ENCODE data around the gene TCIRG1.

The TCIRG1 gene

DNA sequence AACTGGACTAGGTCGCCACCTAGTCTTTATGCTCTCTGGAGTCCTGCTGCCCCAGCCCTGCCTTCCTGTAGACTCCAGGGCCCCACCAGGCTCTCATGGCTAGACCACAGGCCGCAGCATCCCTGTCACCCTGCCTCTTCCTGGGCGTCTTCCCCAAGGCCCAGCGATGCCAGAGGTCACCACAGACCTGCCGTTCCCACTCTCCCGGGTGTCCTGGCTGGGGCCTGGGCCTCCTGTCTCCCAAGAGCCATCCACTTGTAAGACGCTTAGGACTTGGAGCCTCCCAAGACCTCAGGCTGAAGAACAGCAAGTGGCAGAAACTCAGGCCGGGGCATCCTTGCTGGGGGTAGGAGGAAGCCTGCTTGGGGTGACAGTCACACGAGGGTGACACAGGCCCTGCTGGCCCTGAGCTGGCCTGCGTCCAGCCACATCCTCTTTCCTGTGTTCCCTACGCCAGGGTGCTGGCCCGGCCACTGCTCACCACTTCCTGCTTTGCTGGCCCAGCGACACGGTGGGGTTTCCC lies 2.0 kb upstream of the TCIRG1 start:
- peak; percentile 31 for DNase-seq (ENCODE audit: low spot score)

DNA sequence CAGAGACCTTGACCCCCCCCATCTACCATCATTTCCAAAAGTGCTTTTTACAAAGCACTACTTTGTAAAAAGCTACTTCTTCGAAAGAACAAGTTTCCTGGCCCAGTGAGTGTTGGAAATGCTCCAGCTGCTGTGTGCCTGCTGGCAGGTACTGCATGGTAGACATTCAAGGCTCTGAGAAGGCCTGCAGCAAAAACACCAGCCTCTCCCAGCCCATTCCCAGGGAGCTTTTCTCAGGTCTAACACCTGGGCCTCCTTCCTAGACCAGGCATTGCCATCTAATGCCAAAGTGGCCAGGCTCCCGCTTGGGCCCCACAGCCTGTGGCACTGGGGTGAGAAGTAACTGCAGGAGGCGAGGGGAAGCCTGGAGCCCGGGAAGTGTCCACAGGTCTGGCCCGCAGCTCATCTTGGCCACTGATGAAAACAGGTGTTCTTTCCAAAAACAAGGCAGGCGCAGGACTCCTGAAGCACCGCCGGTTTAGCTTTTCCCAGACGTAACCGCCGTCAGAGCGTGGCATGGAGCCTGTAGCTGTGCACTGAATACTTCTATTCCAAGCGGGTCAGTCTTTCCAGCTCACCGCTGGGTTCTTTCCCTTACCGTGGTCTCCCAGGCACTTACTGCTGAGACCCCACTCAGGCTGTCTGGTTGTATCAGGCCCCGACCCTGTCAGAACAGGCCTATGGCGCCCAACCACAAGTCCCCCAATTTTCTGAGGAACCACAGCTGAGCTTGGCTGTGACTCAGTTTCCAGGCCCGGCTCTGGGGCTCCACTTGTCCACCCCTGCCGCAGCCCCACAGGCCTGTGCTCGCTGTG lies 1.2 kb upstream of the TCIRG1 start:
- DNase-seq (ENCODE audit: low spot score), result no peak

DNA sequence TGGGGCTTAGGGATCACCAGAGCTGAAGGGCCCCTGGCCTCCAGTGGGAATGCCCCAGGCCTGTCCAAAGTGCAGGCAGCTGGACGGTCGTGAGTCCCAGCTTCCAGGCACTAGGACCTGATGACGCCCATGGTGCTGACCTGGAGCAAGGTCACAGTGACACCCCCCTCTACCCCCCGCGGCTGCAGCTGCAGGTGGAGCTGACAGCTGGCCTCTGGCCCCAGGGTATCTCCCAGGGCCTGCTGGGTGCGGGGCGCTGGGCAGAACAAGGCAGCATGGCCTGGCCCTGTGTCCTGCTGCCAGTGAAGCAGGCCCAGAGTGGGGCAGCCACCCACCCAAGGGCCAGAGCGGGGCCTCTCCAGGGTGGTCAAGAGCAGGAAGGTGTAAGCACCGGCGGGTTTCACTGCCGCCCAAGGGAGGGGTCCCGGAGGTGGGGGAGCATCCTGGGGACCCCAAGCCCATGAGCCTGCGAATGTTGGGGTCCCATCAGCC lies 553 bp upstream of the TCIRG1 start:
- no peak for DNase-seq (ENCODE audit: low spot score)

DNA sequence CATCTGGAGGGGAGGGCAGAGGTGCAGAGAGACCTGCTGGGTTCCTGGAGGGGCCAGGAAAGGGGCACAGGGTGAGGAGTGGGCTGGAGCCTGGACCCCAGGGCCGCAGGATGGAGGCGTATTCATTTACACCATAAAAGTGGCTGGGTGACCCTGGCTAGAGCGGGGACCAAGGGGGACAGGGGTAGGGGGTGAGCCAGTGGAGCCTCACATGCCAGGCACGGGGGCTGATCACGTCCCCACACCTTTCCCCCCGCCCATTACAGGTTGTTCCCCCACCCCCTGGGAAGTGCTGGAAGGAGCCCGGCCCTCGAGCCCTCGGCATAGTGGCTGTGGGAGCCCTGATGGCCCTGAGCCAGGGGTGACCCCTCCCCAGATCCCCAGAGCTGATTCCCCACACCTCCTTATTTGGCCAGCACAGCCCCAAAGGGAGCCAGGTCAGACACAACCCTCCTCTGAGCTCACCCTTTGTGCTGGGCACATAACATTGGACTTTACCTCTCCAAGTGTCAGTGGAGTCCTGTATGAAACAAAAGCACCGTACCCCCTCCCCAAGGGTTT lies 781 bp downstream of the TCIRG1 start:
- no peak for DNase-seq (ENCODE audit: low spot score)

DNA sequence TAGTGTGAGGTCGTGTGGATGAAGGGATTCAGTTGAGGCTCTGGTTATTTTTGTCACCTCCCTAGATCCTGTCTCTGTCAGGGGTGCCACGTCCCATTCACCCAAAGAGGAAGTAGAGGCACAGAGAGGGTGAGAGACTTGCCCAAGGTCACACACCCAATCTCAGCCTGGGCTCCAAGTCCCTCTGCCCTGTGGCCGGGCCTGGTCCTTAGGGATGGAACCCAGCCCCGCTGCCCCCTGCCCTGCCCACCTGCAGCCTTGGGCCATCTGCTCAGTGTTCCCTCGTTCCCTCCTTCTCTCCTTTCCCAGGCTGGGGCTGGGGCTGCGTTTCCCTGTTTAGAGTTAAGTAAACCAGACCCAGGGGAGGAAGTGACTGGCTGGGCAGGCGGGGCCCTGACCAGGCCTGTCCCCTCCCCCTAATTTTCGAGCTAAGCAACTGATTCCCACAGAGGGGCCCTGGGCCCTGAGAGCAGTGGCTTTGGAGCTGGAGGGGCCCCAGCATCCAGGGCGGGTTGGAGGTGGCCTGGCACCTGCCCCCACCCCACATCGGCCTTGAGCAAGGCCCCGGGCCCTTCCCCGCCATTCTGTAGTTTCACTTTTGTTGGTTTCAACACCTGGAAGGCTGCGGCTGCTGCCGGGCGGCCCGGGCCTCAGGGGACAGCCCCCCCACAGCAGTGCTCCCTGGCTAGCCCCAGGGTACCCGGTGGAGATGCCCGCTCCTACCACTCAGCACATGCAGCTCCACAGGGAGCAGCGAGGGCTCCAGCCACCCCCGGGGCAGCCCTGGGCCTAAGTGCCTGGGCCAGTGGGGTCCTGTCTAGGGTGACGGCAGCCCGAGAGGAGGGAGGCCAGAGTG lies 1.5 kb downstream of the TCIRG1 start:
- no peak for DNase-seq (ENCODE audit: low spot score)

DNA sequence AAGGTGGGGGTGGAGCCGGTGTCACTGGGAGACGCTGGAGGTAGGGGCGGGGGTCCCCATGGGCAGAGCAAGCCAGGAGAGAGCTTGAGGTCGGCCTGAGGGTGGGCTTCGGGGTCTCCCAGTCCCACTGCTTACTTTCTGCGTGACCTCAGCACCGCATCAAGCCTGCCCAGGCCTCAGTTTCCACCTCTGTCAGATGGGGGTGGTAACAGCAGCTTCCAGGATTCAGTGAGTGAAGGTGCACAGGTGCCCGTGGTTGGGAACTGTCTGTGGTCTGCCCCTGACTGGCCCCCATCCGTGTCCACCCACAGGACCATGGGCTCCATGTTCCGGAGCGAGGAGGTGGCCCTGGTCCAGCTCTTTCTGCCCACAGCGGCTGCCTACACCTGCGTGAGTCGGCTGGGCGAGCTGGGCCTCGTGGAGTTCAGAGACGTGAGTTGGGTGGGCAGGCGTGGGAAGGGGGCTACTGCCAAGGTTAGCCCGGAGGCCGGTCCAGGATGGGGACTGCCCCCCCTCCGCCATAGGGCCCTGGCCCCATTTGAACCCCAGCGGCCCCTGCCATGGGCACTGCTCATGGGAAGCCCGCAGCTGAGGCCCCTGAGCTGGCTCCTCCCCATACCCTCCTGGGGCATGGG lies 2.2 kb downstream of the TCIRG1 start:
- no peak for DNase-seq (ENCODE audit: low spot score)

DNA sequence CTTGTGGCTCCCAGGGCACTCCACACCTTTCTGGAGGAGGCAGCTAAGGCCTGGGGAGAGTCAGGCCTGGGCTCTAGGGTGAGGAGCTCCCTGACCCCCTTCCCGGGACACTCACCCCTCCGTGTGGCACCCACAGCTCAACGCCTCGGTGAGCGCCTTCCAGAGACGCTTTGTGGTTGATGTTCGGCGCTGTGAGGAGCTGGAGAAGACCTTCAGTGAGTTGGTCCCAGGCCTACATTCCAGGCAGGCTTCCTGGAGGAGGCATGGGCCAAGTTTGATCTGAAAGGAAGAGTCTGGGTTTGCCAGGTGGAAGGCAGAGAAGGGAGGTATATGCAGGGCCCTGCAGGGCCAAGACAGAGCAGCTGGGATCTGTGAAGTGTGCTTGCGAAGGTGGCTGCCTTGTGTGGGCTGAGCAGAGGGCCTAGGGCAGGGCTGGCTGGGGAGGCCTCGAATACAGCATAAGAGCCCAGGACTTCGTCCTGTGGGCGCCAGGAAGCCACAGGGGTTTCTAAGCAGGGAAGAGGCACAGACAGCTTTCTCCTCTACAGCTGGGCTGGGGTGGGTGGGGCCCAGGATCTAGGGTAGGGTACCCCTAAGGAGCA lies 2.9 kb downstream of the TCIRG1 start:
- no peak for DNase-seq (ENCODE audit: low spot score)

DNA sequence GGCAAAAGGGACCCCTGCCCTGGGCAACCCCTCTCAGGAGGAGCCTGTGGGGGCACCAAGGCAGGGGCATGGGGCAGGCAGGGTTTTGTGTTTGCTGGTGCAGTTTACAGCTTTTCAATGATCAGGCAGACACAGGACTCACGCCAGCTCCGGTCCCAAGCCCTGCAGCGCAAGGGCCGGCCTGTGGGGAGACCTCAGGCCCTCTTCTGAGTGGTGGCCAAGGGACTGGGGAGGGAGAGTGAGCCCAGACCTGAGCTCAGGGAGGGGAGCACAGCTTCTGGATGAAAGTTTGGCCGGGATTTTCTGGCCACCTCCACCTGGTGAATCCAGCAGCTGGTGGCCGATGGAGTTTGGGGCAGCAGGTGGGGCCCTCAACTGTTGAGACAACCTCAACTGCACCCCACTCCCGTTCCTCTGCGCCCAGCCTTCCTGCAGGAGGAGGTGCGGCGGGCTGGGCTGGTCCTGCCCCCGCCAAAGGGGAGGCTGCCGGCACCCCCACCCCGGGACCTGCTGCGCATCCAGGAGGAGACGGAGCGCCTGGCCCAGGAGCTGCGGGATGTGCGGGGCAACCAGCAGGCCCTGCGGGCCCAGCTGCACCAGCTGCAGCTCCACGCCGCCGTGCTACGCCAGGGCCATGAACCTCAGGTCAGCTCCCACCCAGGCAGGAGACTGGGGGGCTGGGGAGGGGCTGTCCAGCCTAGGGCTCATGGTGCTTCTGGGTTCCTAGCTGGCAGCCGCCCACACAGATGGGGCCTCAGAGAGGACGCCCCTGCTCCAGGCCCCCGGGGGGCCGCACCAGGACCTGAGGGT lies 3.6 kb downstream of the TCIRG1 start:
- no peak for DNase-seq (ENCODE audit: low spot score)

DNA sequence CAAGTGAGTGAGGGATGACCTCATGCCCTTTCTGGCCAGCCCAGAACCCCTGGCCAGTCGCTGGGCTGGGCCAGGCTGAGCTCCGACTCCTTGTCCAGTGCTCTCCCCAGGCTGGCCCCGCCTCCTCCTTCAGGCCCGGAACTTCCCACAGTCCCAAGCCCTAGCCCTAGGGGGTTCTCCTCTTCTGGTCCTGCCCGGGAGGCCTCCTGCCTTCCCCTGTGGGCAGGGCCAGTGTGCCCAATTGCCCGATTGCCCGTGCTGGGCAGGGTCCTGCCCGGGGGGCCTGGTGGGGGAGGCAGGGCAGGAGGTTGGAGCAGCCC lies 4.2 kb downstream of the TCIRG1 start:
- DNase-seq (ENCODE audit: low spot score), result no peak

DNA sequence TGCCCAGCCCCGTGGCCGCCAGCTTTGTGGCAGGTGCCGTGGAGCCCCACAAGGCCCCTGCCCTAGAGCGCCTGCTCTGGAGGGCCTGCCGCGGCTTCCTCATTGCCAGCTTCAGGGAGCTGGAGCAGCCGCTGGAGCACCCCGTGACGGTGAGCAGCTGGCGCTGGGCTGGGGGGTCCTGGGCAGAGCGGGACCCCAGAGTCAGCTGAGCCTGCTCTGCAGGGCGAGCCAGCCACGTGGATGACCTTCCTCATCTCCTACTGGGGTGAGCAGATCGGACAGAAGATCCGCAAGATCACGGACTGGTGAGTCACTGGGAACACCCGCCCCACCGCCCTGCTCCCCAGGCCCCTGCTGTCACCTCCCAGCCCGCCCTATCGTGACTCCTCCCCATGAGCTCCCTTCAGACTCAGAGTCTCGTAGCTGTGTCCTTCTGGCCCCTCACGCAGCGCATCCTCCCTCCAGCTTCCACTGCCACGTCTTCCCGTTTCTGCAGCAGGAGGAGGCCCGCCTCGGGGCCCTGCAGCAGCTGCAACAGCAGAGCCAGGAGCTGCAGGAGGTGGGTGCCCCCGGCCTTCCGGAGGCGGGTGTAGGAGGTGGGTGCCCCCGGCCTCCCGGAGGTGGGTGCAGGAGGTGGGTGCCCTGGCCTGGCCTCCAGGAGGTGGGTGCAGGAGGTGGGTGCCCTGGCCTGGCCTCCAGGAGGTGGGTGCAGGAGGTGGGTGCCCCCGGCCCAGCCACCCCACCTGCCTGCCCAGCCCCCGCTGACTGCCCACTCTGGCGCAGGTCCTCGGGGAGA lies 4.7 kb downstream of the TCIRG1 start:
- no peak for DNase-seq (ENCODE audit: low spot score)

DNA sequence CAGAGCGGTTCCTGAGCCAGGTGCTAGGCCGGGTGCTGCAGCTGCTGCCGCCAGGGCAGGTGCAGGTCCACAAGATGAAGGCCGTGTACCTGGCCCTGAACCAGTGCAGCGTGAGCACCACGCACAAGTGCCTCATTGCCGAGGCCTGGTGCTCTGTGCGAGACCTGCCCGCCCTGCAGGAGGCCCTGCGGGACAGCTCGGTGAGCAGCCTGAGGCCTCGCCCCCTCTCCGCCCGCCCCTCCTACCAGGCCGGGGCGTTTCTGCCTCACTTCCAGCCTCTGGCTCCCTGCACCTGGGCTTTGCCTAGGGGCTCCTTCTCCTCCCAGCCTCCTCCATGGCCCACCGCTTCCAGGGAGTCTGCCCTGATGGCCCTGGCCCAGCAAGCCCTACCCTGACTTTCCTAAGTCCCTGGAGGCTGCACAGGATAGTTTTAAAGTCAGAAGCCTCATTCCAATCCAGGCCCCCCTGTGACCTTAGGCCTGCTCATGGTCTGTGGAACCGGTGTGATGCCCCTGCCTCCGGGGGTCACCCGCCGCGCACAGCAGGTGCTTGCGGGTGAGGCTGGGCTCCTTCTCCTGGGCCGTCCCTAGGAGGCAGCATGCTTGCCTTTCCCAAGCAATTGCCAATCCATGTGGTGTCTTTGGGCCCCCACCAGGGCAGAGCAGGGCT lies 5.5 kb downstream of the TCIRG1 start:
- DNase-seq (ENCODE audit: low spot score), result no peak

DNA sequence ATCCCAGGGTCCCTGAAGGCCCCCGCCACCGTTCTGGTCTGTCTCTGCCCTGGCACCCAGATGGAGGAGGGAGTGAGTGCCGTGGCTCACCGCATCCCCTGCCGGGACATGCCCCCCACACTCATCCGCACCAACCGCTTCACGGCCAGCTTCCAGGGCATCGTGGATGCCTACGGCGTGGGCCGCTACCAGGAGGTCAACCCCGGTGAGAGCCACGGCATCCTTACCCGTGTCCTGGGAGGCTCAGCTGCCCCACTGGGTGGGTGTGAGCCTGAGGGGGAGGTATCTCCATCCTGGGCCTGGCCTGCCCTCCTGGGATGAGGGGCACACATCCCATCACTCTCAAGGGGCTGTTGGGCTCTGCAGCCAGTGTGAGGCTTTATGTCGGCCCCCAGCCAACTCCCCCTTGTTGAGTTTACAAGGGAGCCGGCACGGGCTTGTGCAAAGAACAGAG lies 6.1 kb downstream of the TCIRG1 start:
- no peak for DNase-seq (ENCODE audit: low spot score)

DNA sequence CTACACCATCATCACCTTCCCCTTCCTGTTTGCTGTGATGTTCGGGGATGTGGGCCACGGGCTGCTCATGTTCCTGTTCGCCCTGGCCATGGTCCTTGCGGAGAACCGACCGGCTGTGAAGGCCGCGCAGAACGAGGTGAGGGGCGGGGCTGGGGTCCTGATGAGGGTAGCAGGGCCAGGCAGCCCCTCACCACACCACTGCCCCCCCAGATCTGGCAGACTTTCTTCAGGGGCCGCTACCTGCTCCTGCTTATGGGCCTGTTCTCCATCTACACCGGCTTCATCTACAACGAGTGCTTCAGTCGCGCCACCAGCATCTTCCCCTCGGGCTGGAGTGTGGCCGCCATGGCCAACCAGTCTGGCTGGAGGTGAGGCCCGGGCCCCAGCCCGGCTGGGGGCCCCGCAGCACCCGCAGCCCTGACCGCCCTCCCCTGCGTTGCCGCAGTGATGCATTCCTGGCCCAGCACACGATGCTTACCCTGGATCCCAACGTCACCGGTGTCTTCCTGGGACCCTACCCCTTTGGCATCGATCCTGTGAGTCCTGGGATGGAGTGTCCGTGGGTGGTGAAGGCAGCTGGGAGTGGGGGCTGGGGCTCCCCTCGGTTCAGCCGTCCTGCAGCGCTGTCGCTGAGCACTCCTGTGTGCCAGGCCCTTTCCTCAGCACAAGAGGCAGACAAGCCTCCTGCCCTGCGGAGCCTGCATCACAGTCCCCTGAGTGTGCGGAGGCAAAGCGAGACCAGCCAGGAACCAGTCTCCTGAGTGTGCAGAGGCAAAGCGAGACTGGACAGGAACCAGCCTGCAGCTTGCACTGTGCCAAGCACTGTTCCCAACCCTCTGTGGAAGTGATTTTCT lies 8.8 kb downstream of the TCIRG1 start:
- DNase-seq (ENCODE audit: low spot score), result no peak

DNA sequence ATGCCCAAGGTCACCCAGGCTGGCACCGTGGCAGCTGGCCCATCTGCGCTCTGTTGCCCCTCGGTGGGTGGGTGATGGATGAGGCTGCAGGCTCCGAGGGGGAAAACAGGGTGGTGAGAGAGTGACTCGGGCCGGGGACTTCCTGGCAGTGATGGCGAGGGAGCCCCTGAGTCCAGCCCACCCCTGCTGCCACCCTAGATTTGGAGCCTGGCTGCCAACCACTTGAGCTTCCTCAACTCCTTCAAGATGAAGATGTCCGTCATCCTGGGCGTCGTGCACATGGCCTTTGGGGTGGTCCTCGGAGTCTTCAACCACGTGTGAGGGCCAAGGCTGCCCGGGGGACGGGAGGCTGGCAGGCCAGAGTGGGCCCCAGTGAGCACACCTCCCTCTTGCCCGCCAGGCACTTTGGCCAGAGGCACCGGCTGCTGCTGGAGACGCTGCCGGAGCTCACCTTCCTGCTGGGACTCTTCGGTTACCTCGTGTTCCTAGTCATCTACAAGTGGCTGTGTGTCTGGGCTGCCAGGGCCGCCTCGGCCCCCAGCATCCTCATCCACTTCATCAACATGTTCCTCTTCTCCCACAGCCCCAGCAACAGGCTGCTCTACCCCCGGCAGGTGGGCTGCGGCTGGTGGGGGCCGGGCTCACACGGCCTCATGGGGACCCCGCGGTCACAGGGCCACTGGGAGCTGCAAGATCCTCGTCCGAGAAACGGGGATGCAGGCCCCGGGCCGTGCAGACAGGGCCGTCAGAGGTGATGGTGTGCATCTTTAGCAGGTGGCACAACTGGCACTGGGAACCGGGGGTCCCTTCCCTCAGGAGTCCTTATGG lies 10.1 kb downstream of the TCIRG1 start:
- no peak for DNase-seq (ENCODE audit: low spot score)

DNA sequence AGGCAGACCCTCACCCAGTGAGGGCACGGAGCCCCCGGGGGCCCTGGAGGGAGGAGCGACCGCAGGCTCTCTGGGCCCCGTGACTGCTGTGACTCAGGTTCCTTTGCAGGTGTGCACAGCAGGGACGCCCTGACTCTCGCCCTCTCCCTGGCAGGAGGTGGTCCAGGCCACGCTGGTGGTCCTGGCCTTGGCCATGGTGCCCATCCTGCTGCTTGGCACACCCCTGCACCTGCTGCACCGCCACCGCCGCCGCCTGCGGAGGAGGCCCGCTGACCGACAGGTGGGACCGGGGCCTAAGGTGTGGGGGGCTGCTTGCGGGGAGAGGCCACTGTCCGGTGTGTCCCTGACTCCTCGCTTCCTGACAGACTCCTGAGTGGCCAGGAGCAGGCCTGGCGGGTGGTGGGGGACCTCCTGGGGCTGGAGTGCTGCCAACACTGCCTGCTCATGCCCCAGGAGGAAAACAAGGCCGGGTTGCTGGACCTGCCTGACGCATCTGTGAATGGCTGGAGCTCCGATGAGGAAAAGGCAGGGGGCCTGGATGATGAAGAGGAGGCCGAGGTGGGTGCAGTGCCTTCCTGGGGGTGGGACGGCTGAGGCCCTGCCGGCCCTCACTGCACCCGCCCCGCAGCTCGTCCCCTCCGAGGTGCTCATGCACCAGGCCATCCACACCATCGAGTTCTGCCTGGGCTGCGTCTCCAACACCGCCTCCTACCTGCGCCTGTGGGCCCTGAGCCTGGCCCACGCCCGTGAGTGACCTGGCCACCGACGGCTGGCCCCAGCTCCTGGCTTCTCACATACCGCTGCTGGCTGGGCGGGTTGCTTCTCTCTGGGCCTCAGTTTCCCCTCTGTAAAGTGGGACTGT lies 10.9 kb downstream of the TCIRG1 start:
- DNase-seq (ENCODE audit: low spot score), result no peak

DNA sequence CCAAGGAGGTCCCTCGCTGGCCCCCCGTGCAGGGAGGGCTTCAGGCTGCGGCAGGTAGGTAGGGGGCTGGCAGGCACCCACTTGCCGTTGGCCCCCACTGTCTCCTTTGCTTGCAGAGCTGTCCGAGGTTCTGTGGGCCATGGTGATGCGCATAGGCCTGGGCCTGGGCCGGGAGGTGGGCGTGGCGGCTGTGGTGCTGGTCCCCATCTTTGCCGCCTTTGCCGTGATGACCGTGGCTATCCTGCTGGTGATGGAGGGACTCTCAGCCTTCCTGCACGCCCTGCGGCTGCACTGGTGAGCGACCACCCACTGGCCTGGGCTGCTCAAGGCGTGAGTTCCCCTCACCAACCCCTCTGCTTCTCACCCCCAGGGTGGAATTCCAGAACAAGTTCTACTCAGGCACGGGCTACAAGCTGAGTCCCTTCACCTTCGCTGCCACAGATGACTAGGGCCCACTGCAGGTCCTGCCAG lies 11.6 kb downstream of the TCIRG1 start:
- DNase-seq (ENCODE audit: low spot score), result no peak
